HL-60/S4 treated with retinoic acid at 250 ng/mL for 4 days and 3 days (cell line): ENCODE measurements around the gene MUC21.
"Not testable (repeated sequence)": the region's sequence is repeated elsewhere in the genome, so short reads cannot be mapped to it uniquely, and the experiment has no call there.

Experiments used
- in situ Hi-C: fragments of 300-500 bp; cut with MboI; formaldehyde crosslinking; loops from 2 replicates; pipeline ENCODE4 v1.7.0; 2022; ENCODE audit warnings: low sequenced_read_pairs

Gene MUC21

GRCh38 chr6:31005249-31006020, 21.9 kb downstream of the MUC21 start:
- in situ Hi-C loops: no loop called here

- in situ Hi-C loops: no loop called here
Measured at GRCh38 chr6:31007694-31008093, 24.2 kb downstream of the MUC21 start.

GRCh38 chr6:31008165-31008564, 24.6 kb downstream of the MUC21 start:
- in situ Hi-C loops: no loop called here

- in situ Hi-C loops: no loop called here
Measured at GRCh38 chr6:31009731-31010130, 26.2 kb downstream of the MUC21 start.

GRCh38 chr6:31010393-31011060, 27.0 kb downstream of the MUC21 start, which contains the start of gene MUC22:
TSS of gene MUC22 (plus strand) at chr6:31010474. CDS start at chr6:31010707, 233 bp downstream.
- in situ Hi-C loops: no loop called here

GRCh38 chr6:31011153-31011552, 27.6 kb downstream of the MUC21 start:
- in situ Hi-C loops: no loop called here

- in situ Hi-C loops: no loop called here
Measured at GRCh38 chr6:31016659-31017299, 33.3 kb downstream of the MUC21 start.

GRCh38 chr6:31017436-31017835, 33.9 kb downstream of the MUC21 start:
- in situ Hi-C loops: not testable (repeated sequence)

- in situ Hi-C loops: no loop called here
Measured at GRCh38 chr6:31020057-31020456, 36.5 kb downstream of the MUC21 start.

- in situ Hi-C loops: not testable (repeated sequence)
Measured at GRCh38 chr6:31020631-31021255, 37.2 kb downstream of the MUC21 start.

GRCh38 chr6:31021705-31022531, 38.4 kb downstream of the MUC21 start:
- in situ Hi-C loops: not testable (repeated sequence)

- in situ Hi-C loops: no loop called here
Measured at GRCh38 chr6:31025595-31025994, 42.1 kb downstream of the MUC21 start.

- in situ Hi-C loops: no loop called here
Measured at GRCh38 chr6:31031095-31031494, 47.6 kb downstream of the MUC21 start.

GRCh38 chr6:31033075-31033474, 49.6 kb downstream of the MUC21 start:
- in situ Hi-C loops: no loop called here

GRCh38 chr6:31035862-31036497, 52.5 kb downstream of the MUC21 start:
- in situ Hi-C loops: no loop called here

GRCh38 chr6:31037169-31037568, 53.7 kb downstream of the MUC21 start:
- in situ Hi-C loops: no loop called here

GRCh38 chr6:31037682-31038081, 54.2 kb downstream of the MUC21 start:
- in situ Hi-C loops: no loop called here

GRCh38 chr6:31038559-31038958, 55.0 kb downstream of the MUC21 start:
- in situ Hi-C loops: no loop called here
